GM18520 (cell line): ENCODE measurements around the gene NFATC2IP.

Experiments used
- ATAC-seq: cut with Tn5 transposase; IDR thresholded peaks from one replicate; pipeline ENCODE4 v1.9.1; 2021; ENCODE audit not compliant: unreplicated experiment

NFATC2IP gene

DNA sequence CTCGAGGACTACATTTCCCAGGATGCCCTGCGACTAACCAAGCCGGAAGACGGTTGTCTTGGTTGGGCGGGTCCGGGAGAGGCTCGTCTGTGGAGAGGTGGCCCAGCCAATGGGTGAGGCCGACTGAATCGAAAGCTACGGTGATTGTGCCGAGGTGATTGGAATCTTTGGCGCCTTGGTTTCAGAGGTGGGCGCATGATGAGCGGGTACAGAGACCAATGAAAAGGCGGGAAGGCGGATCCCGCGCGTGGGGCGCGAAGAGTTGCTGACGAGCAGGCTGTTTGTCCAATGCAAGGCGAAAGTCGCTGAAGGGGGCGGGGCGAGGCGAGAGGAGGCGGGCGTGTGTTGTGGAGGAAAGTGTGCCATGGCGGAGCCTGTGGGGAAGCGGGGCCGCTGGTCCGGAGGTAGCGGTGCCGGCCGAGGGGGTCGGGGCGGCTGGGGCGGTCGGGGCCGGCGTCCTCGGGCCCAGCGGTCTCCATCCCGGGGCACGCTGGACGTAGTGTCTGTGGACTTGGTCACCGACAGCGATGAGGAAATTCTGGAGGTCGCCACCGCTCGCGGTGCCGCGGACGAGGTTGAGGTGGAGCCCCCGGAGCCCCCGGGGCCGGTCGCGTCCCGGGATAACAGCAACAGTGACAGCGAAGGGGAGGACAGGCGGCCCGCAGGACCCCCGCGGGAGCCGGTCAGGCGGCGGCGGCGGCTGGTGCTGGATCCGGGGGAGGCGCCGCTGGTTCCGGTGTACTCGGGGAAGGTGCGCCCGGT lies at the start of gene NFATC2IP:
Gene NFATC2IP (plus strand): TSS at position 290 of the 762 bp plus-strand sequence. CDS start 75 bp downstream, at position 365.
- ATAC-seq, result peak; percentile 98

DNA sequence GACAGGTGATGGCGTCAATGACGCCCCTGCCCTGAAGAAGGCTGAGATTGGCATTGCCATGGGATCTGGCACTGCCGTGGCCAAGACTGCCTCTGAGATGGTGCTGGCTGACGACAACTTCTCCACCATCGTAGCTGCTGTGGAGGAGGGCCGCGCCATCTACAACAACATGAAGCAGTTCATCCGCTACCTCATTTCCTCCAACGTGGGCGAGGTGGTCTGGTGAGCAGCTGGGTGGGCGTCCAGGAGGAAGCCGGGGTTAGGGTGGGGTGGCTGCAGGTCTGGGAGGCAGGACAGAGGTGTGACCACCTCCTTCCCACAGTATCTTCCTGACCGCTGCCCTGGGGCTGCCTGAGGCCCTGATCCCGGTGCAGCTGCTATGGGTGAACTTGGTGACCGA lies 48.9 kb upstream of the NFATC2IP start:
- no peak for ATAC-seq

DNA sequence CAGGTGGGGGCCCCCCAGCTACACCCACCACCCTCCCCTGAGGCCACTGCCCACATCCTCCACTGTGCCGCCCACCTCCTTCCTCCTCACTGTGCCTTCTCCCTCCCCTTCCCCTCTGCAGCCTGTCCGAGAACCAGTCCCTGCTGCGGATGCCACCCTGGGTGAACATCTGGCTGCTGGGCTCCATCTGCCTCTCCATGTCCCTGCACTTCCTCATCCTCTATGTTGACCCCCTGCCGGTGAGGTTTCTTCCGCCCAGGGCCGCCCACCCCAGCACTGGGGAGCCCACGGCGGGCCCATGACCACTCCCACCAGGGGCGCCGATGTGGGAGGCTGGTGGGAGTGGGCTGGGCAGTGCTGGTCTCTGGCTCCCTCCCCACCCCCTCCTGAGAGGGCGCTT lies 47.8 kb upstream of the NFATC2IP start:
- ATAC-seq, result no peak

DNA sequence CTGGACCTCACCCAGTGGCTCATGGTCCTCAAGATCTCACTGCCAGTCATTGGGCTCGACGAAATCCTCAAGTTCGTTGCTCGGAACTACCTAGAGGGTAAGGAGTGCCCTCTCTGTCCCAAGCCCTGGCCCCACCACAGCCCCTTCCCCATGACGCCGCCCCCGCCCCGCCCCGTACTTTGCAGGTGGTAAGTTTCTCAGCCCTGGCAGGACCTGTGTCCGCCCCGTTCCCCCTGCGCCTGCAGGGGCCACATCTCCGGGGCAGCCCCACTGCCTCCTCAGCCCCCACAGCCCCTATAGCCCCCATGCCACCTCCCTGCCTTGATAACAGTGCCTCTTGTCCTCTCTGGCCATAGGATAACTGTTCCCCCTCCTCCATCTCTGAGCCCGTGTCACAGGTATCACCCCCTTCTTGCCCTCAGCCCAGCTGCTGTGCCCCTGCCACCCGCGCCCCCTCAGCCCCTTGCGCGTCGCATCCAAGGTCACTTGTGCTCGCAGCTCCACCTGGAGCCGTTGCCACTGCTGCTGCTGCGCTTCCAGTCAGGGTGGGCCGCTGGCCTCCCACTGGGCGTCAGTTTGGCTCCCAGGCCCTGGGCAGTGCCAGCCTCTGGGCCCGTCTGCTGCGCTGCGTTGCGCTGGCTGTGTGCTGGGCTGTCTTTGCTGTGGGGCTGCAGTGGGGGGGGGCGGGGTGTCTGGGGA lies 47.2 kb upstream of the NFATC2IP start:
- no peak for ATAC-seq

DNA sequence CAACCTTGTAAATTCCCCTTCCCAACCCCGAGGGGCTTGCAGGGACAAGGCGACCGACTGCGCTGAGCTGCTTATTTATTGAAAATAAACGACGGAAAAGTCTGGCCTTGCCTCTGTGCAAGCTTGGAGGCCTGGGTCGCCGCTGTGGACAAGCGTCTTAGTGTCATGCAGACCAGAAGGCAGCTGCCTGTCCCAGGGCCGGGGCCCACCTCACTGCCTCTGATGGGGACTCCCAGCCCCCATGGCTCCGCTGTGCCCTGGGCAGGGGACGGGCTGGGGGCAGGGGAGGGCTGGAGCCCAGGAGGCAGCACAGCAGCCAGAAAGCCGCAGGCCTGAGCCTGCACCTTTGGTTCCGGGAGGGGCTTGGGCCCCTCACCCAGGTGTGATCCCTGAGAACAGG lies 46.4 kb upstream of the NFATC2IP start:
- ATAC-seq, result no peak

DNA sequence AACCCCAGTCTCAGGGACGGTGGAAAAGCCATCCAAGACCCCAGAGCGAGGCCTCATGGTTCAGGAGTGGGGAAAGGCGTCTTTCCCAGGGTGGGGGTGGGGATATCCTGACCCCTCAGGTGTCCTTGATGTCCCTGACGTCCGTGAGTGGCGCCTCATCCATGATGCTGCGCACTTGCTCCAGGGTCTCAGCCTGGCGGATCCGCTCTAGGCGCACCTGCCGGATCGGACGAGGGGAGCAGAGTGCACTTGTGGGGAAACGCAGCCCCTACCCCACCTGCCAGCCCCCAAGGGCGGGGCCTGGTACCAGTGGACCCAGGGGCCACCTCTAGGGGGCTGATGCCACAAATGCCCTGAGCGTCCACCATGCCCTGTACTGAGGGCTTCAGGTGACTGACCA lies 45.9 kb upstream of the NFATC2IP start:
- no peak for ATAC-seq

DNA sequence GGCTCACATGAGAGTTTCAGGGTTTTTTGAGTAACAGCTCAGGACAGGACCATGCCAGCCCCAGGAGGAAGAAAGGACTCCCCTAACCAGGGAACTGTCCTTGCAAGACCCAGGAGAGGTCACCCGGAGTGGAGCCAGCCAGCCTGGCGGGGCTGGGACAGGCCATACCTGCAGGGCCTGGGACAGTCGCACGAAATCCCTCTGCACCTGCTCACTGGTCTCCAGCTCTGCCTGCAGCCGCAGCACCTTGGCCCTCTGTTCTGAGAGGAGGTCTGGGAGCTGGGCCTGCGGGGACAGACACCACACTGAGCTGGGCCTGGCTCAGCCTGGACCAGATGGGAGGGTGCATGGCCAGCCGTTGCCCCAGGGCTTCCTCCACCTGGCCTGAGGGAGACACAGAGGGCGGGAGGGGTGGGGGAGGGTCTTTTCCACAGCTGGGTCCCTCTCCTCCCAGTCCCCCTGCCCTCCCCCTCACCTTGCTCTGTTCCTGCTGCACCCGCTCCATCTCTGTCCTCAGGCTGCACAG lies 45.4 kb upstream of the NFATC2IP start:
- no peak for ATAC-seq

DNA sequence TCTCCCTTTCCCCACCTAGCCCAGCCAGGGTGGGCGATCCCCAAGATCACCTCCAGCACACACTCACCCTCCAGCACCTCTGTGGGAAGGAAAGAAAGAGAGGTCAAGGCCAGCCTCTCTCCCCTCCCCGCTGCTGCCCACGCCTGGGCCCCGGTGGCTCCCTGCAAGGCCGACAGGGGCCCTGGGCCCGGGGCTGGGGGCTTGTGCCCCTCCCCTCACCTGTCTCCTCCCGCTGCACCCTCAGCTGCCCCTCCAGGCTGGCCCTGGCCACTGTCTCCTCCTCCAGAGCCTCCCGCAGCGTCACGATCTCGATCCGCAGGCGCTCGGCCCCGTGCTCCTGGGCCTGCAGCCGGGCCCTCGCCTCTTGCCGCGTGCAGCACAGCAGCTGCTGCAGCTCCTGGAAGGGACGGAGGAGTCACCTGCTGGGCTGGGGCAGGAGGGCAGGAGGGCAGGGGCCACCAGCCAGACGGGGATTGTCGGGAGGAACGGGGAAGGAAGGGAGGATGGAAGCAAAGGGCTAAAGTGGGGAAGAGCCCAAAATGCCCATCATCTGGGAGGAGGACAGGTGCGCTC lies 44.9 kb upstream of the NFATC2IP start:
- ATAC-seq, result no peak

DNA sequence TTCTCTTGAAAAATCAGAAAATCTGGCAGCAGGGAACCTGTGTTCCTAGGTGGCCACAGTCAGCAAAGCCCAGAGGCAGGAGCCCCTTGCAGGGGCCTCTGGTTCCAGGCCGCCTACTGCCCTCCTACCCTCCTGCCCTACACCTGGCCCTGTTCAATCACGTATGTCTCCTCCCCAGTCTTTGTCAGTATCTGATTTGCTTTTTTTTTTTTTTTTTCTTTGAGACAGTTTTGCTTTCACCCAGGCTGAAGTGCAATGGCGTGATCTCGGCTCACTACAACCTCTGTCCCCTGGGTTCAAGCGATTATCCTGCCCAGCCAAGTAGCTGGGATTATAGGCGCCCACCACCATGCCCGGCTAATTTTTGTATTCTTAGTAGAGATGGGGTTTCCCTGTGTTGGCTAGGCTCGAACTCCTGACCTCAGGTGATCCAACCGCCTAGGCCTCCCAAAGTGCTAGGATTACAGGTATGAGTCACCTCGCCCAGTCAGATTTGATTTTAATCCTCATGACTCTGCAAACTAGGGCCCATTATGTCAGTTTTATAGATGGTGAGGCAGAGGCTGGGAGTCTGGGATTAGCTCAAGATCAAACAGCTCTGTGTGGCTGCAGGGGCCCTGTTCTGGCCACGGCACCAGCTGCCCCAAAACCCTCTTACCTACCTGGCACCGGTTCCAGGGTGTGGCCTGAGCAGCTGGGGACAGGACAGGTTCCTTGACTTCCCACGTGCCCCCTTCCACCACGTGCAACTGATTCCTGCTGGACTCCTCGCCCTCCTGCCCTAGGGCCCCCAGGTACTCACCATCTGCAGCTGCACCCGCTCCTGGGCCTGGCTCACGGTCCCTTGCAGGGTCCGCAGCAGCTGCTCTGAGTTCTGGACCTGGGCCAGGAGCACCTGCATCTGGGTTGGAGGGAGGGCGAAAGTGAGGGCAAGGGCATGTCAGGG lies 40.4 kb upstream of the NFATC2IP start:
- ATAC-seq, result no peak

DNA sequence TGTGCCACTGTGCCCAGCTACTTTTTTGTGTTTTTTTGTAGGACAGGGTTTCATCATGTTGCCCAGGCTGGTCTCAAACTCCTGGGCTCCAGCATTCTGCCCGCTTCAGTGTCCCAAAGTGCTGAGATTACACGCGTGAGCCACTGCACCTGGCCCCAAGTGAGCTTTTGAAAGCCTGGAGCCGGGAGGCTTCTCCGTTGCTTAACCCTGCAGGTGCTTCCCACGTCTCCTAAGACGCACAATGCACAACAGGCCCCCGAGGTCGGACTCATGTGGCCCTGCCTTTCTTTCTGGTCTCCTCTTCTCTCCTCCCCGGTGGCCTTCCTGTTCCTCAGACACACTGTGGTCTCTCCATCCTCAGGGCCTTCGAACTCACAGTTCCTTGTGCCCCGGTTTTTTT lies 38.2 kb upstream of the NFATC2IP start:
- ATAC-seq, result no peak

DNA sequence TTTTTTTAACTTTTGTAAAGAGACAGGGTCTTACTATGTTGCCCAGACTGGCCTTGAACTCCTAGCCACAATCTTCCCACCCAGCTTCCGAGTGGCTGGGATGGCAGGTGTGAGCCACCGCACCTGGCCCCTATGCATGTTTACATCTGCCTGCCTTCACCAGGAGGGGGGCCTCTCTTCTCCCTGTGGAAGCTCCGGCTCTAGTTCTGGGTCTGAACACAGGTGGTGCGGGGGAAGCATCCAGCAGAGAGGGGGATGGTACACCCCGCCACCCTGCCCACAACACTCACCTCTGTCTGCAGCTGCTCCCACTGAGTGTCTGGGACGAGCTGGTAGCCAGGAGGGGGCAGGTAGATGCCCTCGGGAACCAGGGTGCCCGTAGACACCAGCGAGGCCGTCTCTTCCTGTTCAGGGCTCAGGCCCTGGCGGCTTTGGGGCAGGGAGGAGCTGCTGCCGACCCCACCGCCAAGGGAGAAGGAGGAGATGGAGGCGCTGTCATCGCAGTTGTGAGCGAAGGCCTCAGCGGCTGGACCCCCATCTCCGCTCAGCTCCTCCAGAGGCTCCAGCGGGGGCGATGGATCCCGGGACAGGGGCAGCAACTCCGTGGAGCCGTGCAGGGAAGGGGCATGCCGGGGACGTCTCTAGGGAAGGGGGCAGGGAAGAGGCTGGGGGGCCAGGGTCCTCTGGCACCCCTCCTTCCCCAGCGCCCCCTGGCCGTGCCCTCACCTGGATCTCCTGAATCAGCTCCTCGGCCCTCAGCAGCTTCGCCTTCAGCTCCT lies 36.6 kb upstream of the NFATC2IP start:
- ATAC-seq, result no peak

DNA sequence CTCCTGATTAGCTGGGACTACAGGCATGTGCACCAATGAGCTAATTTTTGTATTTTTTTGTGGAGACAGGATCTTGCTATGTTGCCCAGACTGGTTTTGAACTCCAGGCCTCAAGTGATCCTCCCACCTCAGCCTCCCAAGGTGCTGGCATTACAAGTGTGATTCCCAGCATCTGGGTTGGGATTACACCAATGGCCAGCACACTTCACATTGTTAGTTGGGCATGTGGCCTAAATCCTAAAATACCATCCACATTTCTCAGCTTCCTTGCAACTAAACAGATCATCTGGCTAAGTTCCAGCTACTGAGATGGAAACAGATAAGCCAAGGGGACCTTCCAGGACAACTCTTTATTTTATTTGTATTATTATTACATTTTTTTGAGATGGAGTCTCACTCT lies 35.6 kb upstream of the NFATC2IP start:
- ATAC-seq, result no peak

DNA sequence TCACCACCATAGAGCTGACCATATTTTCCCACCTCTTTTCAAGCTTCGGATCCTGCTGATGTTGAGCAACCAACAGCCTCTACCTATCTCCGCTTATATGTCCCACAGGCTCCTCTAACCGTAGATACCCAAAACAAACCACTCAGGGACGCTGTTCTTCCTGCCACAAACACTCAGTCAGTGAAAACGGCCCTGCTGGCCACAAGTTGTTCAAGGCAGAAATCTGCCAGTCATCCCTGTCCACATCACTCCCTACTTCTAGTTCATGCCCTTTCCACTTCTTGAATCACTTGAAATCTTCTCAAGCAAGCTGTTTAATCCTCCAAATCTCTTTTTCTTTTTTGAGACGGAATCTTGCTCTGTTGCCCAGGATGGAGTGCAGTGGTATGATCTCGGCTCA lies 33.6 kb upstream of the NFATC2IP start:
- no peak for ATAC-seq

DNA sequence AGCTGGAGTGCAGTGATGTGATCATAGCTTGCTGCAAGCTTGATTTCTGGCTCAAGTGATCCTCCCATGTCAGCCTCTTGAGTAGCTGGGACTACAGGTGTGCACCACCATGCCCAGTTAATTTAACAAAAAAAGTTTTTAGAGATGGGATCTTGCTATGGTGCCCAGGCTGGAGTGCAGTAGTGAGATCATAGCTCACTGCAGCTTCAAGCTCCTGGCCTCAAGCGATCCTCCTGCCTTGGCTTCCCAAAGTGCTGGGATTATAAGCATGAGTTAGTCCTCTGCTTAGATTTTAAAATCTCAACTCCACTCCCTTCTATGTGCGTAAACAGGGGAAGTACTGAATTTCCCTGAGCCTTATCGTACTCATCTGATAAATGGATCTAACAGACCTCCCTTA lies 32.0 kb upstream of the NFATC2IP start:
- ATAC-seq, result no peak

DNA sequence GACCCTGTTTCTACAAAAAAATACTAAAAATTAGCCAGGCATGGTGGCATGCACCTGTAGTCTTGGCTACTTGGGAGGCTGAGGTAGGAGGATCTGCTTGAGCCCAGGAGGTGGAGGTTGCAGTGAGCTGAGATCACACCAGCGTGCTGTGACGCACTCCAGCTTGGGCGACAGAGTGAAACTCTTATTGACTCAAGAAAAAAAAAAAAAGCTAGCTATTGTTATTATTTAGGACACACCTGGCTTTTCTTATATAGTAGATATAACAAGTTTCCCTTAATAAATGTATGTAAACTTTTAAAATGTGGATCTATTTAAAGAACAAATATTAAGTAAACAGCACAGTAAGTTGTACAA lies 27.5 kb upstream of the NFATC2IP start:
- ATAC-seq, result no peak

DNA sequence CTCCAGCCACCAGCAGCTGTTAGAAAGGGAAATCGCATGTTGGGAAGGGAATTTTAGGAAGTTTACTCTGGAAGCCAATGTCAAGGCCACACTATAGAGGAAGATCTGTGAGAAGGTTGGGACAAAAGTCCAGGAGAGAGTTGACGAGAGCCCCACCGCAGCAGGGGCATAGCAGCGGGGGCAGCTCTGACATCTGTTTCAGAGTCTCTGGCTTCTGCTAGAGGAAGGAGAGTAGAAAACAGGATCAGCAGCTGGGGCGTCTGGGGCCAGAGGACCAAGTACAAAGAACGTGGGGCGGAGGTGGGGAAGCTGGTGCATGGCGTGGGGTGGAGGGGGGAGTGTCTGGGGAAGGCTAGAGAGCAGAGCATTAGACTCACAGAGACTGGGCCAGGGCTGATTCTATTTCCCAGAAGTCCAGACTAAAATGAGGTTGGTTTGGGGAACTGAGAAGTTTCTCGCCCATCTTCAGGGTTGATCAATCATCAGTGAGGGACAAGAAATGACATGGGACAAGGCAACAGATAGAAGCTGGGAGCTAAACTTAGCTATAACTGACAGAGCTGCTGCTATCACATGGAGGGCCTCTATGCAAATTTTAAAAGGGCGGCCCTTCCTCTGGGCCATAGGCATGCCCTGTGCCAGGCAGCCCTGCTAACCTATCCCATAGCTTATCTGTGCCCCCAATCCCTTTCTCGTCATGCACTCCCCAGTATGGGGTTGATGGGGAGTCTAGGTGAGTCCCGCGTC lies 26.9 kb upstream of the NFATC2IP start:
- peak; percentile 43 for ATAC-seq

DNA sequence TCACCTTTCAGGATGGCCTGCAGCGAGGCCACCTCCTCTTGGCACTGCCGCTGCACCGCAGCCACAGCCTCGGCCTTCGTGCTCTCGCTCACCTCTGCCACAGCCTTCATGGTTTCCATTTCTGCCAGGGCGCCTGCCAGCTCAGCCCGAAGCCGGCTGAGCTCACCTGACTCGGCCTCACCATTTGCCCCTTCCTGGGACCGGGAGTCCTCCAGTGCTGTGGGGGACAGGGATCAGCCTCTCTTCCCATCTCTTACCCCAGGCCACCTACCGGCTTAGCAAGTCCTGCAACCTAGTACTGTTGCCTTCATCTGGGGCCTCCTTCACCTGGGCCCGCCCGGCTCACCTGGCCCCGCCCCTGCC lies 26.4 kb upstream of the NFATC2IP start:
- no peak for ATAC-seq

DNA sequence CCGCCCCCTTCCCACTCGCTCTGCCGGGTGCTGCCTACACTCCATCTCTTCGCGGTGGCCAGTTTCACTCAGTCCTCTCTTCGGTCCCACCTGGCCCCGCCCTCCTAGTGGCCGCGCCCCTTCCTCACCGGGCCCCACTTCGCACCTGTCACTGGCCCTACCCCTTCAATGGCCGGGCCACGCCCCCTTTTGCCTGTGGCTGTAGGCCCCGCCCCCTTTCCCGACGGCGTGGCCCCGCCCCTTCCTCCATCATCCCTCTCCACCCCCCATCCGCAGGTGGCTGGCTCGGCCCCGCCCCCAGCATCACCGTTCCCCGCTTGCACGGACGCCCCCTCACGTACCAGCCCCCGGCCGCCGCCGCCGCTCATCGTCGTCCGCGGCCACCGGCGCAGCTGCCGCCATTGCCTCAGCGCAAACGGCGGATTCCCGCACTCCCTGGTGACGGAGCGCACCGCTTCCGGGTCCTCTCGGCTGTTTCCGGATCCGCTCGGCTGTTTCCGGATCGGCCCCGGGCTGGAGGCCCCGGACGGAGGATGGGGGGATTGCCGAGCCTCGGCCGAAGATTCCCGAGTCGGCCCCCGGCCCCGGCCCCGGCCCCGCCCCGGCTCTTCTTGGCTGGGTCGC lies 25.9 kb upstream of the NFATC2IP start, which contains the start of gene RABEP2:
Gene RABEP2 (minus strand): TSS at position 477 of the 624 bp plus-strand sequence. CDS start 75 bp downstream, at position 402.
- peak; percentile 63 for ATAC-seq
